GM18861 (cell line): ENCODE data around the gene ICA1.
"Not testable (repeated sequence)": the region's sequence is repeated elsewhere in the genome, so short reads cannot be mapped to it uniquely, and the experiment has no call there.

Experiments used
- ATAC-seq: cut with Tn5 transposase; IDR thresholded peaks from one replicate; pipeline ENCODE4 v1.9.1; 2021; ENCODE audit not compliant: unreplicated experiment

The ICA1 gene

DNA sequence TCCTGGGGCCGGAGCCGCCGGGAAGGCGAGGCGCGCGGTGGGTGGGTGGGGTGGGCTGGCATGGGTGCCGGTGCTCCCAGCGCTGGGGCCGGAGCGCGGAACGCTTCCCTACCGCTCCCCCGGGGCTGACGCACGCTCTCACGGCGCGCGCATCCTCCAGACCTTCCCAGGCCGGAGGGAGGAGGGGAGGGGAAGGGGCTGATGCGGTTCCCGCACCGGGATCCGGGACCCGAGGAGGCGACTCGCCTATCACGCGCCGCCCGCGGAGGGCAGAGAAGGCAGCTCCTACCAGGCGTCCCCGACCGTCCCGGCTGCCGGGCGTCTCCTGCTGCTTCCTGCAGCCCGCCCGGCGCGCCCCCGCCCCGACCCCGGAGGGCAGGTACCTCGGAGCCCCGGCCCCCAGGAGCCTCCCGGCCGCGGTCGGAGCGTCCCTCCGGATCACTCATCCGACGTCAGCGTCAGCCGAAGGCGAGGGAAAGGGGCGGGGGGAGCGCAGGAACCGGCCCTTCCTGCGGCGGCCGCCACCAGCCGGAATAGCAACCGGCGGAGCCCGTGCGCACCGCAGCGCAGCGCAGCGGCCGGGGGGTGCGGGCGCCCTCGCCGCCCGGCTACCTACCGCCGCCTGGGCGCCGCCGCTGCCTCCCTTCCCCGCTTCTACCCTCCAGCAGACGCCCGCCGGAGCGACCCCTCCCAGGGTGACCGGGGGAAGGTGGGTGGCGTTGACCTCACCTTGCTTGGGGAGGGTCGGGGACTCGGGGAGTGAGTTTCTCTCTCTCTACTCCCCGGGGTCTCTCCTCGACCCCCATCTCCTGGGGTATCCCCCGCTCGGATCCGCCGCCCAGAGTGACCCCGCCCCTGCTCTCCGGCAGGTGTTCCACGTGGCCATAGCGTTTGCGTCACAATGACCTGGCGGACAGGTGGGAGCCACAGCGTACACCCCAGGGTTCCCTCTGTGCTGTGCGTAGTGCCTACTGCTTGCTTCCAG, at the start of gene ICA1:
Gene ICA1 (minus strand): TSS at position 457 of the 985 bp plus-strand sequence. CDS start 26,241 bp downstream, outside the sequence.
- no peak for ATAC-seq

DNA sequence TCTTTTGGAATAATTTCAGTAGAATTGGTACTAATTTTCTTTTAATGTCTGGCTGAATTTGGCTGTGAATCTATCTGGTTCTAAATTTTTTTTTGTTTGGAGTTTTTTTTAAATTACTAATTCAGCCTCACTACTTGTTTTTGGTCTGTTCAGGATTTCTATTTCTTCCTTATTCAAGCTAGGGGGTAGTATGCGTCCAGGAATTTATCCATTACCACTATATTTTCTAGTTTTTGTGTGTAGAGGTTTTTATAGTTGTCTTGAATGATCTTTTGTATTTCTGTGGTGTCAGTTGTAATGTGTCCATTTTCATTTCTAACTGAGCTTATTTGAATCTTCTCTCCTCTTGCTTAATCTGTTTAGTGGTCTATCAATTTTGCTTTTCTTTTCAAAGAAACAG, 48.9 kb upstream of the ICA1 start:
- ATAC-seq = no peak

DNA sequence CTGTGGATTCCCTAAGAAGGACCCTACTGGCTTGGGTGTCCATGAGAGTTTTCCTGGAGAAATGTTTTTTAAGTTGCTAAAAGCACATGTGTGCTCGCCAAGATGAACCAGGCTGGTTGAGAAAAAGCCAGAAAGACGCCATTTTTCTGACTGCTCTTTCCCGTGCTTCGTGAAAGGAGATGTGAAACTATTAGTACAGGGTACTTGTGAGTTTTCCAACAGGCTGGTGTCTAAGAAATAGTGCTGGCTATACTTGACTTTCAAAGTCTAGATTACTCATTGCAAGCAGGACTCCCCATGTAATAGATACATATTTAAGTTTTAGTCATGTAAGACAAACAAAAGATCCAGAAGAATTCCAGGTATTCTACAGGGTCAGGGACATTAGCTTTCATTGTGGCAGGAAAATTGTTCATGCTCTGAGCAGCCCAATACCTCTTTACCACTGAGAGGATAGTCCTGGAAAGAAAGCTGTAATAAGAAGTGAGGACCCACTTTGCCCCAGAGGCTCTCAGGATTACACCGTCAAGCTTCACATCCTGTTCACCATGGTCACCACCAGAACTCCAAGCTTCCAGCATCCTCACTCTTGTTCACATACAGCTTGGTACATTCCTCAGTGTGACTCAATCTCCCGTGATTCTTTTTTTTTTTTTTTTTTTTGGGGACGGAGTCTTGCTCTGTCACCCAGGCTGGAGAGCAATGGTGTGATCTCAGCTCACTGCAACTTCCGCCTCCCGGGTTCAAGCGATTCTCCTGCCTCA, 43.8 kb upstream of the ICA1 start:
- ATAC-seq = no peak

DNA sequence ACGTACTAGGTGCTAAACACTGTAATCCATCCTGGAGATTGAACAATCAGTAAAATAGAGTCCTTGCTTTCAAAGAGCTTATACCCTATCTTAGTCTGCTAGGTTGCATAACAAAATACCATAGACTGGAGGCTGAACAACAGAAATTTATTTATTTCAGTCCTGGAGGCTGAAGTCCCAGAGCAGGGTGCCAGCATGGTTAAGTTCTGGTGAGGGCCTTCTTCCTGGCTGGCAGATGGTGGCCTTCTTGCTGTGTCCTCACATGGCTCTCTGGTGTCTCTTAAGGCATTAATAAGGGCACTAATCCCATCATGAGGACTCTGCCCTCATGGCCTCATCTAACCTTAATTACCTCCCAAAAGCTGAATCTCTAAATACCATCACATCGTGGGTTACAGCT, 43.1 kb upstream of the ICA1 start:
- no peak for ATAC-seq

DNA sequence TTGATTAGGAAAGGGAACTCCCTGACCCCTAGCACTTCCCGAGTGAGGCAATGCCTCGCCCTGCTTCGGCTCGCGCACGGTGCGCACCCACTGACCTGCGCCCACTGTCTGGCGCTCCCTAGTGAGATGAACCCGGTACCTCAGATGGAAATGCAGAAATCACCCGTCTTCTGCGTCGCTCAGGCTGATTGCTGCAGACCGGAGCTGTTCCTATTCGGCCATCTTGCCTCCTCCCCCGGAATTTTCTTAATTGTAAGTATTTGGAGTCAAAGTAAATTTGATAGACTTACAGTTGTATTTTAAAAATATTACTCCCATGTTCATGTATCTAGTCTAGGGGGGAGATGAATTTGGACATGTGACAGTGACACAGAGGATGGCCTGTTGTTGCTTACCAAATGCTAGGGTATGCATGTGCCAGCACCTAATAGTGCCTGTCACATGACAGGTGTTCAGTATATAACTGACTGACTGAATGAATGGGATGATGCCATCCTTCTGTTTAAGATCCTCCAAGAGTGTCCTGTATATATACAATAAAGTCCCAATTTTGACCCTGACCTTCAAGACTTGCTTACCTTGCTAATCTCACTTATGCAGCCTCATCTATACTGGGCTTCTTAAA, 42.0 kb upstream of the ICA1 start:
- ATAC-seq = no peak

DNA sequence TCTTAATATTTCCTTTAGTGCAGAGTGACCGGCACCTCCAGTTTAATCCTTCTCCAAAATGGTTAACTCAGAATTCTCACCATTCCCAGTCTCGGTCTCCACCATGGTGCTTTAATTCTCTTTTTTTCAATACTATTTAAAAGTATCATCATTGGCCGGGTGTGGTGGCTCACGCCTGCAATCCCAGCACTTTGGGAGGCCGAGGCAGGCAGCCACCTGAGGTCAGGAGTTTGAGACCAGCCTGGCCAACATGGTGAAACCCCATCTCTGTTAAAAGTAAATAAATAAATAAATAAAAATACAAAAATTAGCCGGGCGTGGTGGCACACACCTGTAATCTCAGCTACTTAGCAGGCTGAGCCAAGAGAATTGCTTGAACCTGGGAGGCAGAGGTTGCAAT, 35.1 kb upstream of the ICA1 start:
- ATAC-seq = not testable (repeated sequence)

DNA sequence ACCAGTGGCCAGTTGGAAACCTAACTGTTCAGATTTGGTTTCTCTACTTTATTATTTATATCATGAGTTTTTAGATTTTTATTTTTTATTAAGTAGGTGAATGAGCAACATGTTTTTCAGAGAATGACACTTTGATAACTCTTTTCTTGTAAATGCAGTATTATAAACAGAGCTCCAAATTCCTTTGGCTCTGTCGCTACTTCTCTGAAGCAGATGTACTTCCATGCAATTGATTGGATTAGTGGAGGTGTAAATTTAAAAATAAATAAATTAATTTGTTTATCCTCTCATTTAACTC, 34.3 kb upstream of the ICA1 start:
- peak; percentile 9 for ATAC-seq

DNA sequence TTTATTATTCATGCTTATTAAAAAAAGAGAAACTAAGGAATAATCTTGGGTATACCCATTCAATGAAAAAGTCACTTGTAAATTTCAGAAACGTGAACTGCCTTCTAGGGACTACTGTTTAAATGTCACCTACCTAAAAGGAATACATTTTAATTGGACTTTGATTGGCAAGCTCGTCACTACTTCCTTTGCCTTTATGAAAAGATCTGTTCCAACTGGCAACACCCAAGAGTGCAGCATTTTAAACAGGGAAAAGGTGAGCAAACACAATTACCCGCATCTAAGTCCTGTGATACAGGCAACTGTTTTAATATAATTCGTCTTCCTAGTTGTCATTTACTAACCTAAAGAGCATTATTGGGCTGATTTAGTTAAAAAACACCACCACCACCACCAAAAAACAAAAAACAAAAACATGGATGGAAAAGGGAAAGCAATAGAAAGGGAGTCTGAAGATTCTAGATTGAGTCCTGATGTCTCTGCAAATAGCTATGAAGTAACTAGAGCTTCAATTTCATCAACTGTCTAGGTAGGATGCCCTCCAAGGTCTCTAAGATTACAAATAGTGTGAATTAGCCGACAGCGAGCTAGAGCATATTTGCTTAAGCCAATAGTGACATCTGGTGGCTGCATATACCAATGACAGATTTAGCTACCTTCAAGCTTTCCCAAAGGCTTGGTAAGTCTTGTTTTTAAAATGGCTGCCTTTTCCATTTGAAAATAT, 33.8 kb upstream of the ICA1 start:
- ATAC-seq = peak; percentile 98

DNA sequence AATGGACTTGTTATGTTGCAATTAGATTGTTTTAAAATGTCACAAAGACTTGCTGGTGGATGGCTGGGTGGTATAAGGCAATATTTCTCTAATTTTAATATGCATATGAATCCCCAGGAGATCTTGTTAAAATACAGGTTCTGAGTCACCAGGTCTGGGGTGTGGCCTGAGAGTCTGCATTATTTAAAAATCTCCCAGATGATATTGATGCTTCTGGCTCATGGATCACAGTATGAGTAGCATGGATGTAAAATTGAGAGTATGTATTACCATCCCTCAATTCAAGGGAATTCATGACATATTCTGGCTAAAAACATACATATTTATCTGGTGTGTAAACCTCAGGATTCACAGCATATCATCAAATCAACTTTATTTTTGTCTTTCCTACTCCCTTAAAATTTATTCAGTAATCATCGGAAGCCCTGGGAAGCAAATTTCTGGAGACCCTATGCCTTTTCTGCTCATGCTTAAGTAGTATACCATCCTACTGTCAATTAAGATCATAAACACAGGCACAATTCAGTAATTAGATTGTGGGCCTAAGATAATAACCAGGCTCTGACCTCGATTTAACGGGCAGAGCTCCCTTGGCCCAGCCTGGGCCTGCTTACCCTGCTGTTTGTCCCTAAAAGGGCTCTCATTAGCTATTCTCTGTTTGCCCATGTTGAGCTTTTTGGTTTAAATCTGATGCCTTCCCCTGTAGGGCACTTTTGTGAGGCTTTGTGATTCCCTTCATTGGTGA, 29.6 kb upstream of the ICA1 start:
- ATAC-seq = no peak

DNA sequence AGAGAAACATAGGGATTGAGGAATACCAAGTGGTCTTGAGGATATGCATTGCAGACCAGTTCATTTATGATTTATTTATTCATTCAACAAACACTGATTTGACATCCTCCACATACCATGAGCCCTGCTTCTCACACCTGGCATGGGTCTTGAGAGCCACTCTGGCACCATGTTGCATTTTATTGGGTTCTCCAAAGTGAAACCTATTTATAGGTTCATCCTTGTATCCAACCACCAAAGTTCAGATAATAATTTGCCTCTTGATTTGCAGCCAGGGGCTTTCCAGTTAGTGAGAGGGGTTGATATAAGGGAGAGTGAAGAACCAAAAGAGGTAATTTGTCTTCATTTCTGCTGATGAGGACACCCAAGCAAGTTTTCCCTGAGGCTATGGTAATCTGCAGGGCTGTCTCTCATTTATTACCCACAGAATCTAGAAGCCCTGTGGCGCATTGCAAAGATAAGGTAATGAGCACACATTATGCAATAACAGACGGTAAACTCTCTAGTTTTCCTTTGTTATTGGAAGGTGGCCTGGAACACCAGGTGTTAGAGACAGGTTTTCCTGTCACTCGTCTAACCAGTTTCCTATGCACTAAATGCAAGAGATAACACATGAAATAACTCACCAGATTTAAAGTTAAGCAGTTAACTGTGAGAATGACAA, 28.8 kb upstream of the ICA1 start:
- ATAC-seq = no peak

DNA sequence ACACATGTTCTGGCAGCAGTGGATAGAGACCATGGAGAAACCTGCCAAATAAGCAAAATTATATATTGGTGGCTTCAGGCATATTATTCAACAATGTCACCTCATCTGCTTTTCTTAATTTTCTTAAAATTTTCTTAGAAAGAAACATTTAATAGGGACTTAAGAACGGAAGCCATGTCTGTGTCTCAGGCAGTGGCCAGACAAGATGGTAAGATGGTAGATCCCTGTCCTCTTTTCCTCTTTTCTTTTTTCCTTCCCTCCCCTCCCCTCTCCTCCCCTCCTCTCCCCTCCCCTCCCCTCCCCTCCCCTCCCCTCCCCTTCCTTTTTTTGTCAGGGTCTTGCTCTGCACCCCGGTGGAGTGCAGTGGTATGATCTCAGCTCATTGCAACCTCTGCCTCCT, 24.2 kb upstream of the ICA1 start:
- no peak for ATAC-seq

DNA sequence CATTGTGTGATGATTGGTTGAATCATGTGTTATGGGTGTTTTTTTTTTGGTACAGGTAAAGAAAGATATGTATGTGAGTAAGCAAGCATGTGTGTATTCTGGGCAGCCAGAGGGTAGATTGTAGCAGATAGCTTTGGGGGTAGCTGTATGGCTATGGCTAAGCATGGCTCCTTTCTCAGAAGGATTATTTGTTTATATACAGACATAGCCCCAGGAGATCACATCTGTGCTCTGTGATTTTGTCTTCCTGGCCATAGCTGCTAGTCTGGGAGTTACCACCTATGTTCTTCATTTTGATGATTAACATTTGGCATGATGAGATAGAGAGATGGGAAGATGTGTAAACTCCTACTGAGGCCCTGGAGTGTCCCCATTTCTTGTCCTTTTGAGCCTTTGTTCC, 23.2 kb upstream of the ICA1 start:
- no peak for ATAC-seq

DNA sequence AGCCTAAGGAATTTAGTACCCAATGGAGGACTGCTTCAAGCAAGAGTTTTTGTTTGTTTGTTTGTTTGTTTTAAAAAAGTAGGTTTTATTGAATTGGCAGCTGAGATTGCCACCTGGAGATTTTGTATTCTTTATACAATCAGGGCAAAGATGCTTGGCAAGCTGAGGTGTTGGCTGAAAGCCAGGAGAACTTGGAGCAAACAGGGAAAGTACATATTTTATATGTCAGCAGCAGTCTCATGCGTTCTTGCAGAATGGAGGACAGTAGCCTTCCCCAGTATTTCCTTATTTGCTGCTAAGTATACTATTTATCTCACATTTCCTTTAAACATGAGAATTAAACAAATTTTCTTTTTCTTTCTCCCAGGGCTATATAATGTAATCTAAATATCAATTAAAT, 22.6 kb upstream of the ICA1 start:
- ATAC-seq = no peak

DNA sequence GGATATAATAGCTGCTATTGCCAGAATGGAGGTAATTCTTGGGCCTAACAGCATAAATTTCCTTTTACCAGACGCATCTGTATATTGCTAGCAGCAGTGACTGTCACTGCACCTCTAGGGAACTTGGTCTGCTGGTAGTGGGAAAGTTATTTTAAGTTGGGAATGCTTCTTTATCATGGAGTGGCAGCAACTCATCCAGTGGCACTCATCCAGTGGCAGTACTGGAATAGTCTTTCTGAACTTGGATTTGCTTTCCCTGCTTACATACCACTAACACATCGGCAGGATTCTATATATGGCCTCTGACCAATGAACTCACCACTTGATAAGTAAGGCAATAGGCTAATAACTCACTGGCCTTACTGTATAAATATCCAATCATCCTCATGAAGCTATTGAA, 22.0 kb upstream of the ICA1 start:
- no peak for ATAC-seq

DNA sequence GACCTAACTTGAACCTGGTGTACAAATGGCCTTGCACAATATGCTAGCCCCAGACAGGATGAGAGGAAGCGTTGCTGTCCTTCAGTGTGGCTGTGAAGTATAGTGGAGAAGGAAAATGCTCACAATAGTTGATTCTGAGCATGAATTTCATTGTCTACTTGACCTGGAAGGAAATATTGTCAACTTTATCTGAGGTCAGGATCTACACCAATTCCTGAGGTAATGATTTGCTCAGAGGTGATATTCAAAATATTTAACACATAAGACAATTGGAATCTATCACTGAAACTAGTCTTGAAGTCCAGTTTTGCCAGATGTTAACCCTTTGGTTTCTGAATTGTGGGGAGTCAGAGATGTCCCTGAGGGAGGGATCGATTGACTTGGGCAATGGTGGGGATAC, 20.9 kb upstream of the ICA1 start:
- ATAC-seq = no peak

DNA sequence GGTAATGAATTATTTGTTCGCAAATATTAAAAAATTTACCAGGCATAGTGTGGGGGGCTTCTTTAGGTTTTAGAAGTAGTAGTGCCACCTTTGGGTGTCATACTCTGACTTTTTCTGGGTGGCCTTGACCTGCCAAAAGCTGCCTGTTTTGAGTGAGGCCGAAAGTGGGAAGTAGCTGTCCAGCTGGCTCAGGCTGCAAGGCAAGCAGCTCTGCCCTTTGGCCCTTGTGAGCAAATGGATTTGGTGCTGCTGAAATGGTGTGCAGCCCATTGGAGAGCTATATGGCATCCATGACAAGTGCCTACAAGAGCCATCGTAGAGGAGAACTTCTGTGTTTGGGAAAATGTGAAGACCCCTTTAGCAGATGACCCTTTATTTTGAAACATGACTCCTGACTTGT, 20.2 kb upstream of the ICA1 start:
- no peak for ATAC-seq

DNA sequence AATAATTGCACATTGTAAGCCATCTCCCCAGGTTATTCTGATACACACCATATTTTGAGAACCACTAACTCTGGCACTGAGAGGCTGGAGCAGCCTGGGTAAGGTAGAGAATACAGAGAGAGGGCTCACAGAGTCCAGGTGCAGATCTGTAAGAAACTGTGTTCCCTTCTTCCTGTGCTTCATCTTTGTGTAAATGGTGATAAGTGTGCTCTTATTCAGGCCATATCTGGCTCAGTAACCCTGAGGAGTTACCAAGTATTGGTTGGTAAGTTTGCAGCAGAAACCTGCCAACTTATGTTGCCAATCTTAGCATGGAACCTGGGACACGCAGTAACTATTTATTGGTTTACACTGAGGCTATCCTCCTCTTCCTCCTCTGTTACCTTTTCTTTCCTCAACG, 16.2 kb upstream of the ICA1 start:
- no peak for ATAC-seq

DNA sequence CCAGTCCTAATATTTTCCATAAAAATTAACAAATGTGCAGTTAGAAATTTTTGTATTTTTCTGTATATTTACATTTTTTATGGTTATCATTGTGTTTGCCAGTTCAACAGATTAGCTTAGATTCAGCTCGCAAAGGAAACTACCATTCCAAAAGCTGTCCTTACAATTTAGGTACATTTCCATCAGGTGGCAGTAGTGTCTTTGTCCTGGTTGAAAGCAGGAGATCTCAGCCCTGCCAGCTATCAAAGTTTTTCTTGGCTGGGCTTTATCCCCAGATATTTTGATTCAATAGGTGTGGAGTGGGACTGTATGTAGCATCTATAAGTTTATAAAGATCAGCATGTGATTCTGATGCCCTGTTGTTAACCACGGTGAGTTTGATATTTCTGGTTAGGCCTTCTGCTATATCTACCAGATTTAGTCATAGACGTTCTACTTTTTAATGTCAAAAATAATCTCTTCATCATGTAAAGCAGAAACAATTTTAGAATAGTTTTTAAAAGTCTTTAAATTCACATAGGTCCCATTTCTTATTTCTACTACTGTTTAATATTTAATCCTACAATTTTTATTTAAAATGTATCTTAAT, 15.5 kb upstream of the ICA1 start:
- ATAC-seq = no peak

DNA sequence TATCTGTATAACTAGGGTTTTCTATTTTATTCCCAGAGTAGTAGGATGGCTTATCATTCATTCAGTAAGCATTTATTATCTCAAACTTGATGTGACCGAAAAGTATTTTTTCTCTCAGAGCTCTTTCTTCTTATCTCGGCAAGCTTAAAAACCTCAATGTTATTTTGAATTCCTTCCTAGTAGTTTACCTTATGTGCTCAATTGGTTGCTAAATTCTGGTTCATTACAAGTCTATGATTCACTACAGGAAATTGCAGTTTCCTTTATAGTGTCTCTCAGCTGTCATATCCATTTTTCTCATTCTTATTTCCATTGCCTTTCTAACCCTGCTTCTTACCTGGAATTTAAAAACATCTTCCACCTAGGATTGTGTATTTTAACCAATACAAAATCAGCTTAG, 12.6 kb upstream of the ICA1 start:
- no peak for ATAC-seq

DNA sequence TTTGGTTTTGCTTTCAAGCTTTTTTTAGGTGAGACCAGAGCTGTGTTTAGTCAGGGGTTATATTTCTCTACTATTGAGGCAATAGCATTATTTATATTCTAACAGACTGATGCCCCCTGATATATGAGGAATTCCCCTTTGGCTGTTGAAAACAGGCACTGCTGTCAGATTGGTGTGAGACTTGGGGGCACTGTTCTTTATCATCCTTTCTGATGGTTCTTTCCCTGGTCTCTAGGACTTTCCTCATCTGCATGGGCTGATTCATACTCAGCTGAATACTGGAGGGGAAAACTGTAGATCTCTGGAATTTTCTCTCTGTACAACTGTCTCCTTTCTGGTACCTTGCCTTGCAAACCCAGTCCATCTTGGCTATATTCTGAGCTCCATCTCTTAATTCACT, 10.0 kb upstream of the ICA1 start:
- ATAC-seq = no peak
